Astrocyte (in vitro differentiated cells and primary cell): ENCODE results near the gene UBXN4. TPM values are rescaled to one million over a fixed set of nuclear protein-coding genes. Genes with fewer than 3 reads are reported as not detected.

Source experiments
- DNase-seq: peaks from one replicate; pipeline ENCODE4 v3.0.0-alpha.2; 2010; ENCODE audit warnings: low read depth
- FAIRE-seq: peaks from 2 replicates; lab custom pipeline; 2011; peaks lifted over from hg19 to GRCh38; lab: Jason Lieb, UNC
- H2AFZ ChIP-seq: 2 replicates; pipeline ENCODE4 v1.6.0; 2012; ENCODE audit warnings: low read depth, low read length, inconsistent platforms
- H3K27ac ChIP-seq: 2 replicates; pipeline ENCODE4 v1.5.1; 2011; ENCODE audit warnings: low read depth, low read length, inconsistent platforms
- H3K27me3 ChIP-seq: 2 replicates; pipeline ENCODE4 v1.6.0; 2011; ENCODE audit warnings: low read length, inconsistent platforms; ENCODE audit not compliant: insufficient read depth
- H3K36me3 ChIP-seq: 2 replicates; pipeline ENCODE4 v1.5.1; 2011; ENCODE audit warnings: low read length, inconsistent platforms; ENCODE audit not compliant: insufficient read depth
- H3K4me1 ChIP-seq: 2 replicates; pipeline ENCODE4 v1.5.1; 2011; ENCODE audit warnings: low read length, inconsistent platforms; ENCODE audit not compliant: insufficient read depth
- H3K4me2 ChIP-seq: 2 replicates; pipeline ENCODE4 v1.6.0; 2012; ENCODE audit warnings: low read length, inconsistent platforms
- H3K4me3 ChIP-seq: 2 replicates; pipeline ENCODE4 v1.5.1; 2011; ENCODE audit warnings: low read depth, mild to moderate bottlenecking, low read length, inconsistent platforms; ENCODE audit not compliant: insufficient read depth
- H3K79me2 ChIP-seq: 2 replicates; pipeline ENCODE4 v1.6.0; 2012; ENCODE audit warnings: mild to moderate bottlenecking, low read length, inconsistent platforms; ENCODE audit not compliant: insufficient read depth
- H3K9ac ChIP-seq: 2 replicates; pipeline ENCODE4 v1.6.0; 2012; ENCODE audit warnings: mild to moderate bottlenecking, low read length, inconsistent platforms
- H3K9me3 ChIP-seq: 2 replicates; pipeline ENCODE4 v1.5.1; 2012; ENCODE audit warnings: low read depth, mild to moderate bottlenecking, low read length, inconsistent platforms; ENCODE audit not compliant: insufficient read depth
- H4K20me1 ChIP-seq: 2 replicates; pipeline ENCODE4 v1.6.0; 2012; ENCODE audit warnings: low read length, inconsistent platforms; ENCODE audit not compliant: insufficient read depth
- H3K27ac Mint-ChIP-seq: one replicate; pipeline ENCODE4 v1.8.0; 2021; ENCODE audit warnings: mild to moderate bottlenecking, mixed read lengths; ENCODE audit not compliant: unreplicated experiment
- H3K27me3 Mint-ChIP-seq: one replicate; pipeline ENCODE4 v1.8.0; 2021; ENCODE audit warnings: low read depth, mixed read lengths; ENCODE audit not compliant: unreplicated experiment
- H3K36me3 Mint-ChIP-seq: one replicate; pipeline ENCODE4 v1.8.0; 2021; ENCODE audit warnings: low read depth, mixed read lengths; ENCODE audit not compliant: unreplicated experiment
- H3K4me1 Mint-ChIP-seq: one replicate; pipeline ENCODE4 v1.8.0; 2021; ENCODE audit warnings: low read depth, mixed read lengths; ENCODE audit not compliant: unreplicated experiment
- H3K4me3 Mint-ChIP-seq: one replicate; pipeline ENCODE4 v1.8.0; 2021; ENCODE audit warnings: mild to moderate bottlenecking, moderate library complexity, mixed read lengths; ENCODE audit not compliant: unreplicated experiment
- H3K9me3 Mint-ChIP-seq: one replicate; pipeline ENCODE4 v1.8.0; 2021; ENCODE audit warnings: mild to moderate bottlenecking, mixed read lengths; ENCODE audit not compliant: unreplicated experiment
- EZH2 ChIP-seq: IDR thresholded peaks from 2 replicates; pipeline ENCODE4 v1.6.1; 2012; ENCODE audit warnings: mild to moderate bottlenecking, low read length, inconsistent platforms; ENCODE audit not compliant: insufficient read depth
- total RNA-seq: library from RNA; stranded (reverse); gene quantifications from 2 replicates; pipeline ENCODE4 v1.2.1, GENCODE V29; 2021
- TF ChIP-seq, protein P1 (sequence below): IDR thresholded peaks from 2 replicates; pipeline ENCODE4 v1.5.1; 2011; ENCODE audit warnings: low read depth, mild to moderate bottlenecking, inconsistent platforms, low read length, moderate library complexity; ENCODE audit not compliant: insufficient read depth

UBXN4 gene
- total RNA-seq, 1 donor from 2014 or later = 79.4 TPM

DNA sequence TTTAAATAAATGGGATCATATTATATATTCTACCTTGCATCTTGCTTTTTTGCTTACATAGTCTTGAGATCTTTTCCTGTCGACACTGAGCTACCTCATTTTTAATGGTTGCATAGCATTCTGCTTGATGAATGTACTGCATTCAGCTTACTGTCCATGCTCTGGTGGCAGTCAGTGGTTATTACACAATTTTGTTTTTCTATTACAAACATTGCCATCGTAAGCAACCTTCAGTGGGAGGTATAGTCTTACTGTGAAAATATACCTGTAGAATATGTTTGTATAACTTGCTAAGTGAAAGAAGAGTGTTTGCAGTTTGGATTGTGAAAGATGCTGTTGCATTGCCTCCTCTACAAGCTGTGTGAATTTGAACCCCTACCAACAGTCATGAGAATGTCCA, 43.4 kb downstream of the UBXN4 start:
- no peaks in the 10 kb centered on the region for H3K9me3 Mint-ChIP-seq

DNA sequence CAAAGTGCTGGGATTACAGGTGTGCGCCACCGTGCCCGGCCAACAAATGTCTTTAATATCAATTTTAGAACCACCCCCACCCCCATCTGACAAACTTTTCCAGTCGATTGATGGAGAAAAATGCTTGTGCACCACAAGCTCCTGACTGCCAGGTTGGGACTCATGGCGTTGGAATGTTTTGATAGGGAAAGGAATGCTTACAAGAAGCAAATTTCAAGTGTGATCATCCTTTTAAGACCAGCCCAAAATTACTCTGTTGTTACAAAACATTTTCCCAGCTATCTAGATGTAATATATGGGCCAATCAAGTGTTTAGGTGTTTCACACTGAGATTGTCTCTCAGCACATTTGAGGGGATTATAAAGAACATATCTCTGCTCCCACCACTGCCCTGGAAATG, 45.2 kb downstream of the UBXN4 start:
- Histone ChIP-seq H3K4me1 (peaks cover 18% of the 10 kb centered on the region), H3K27ac (peak overlapping the region; percentile 76), H3K36me3 (peaks cover 36% of the 10 kb centered on the region), H4K20me1 (no peaks in the 10 kb centered on the region), H3K4me2 (peak overlapping the region; percentile 67), H3K27me3 (no peaks in the 10 kb centered on the region), H3K9me3 (no peaks in the 10 kb centered on the region), H2AFZ (no peak overlapping the region), H3K9ac (peak overlapping the region; percentile 60), H3K4me3 (peak overlapping the region; percentile 28), H3K79me2 (no peaks in the 10 kb centered on the region)
- no peaks in the 10 kb centered on the region for H3K9me3 Mint-ChIP-seq
- peaks cover 25% of the 10 kb centered on the region for H3K4me1 Mint-ChIP-seq
- DNase-seq (peak; percentile 97), FAIRE-seq (no peak)
- TF ChIP-seq EZH2 = no peak
- TF ChIP-seq, protein P1, sequence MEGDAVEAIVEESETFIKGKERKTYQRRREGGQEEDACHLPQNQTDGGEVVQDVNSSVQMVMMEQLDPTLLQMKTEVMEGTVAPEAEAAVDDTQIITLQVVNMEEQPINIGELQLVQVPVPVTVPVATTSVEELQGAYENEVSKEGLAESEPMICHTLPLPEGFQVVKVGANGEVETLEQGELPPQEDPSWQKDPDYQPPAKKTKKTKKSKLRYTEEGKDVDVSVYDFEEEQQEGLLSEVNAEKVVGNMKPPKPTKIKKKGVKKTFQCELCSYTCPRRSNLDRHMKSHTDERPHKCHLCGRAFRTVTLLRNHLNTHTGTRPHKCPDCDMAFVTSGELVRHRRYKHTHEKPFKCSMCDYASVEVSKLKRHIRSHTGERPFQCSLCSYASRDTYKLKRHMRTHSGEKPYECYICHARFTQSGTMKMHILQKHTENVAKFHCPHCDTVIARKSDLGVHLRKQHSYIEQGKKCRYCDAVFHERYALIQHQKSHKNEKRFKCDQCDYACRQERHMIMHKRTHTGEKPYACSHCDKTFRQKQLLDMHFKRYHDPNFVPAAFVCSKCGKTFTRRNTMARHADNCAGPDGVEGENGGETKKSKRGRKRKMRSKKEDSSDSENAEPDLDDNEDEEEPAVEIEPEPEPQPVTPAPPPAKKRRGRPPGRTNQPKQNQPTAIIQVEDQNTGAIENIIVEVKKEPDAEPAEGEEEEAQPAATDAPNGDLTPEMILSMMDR = no peak
- peak overlapping the region; percentile 36 for H3K4me3 Mint-ChIP-seq
- no peaks in the 10 kb centered on the region for H3K27me3 Mint-ChIP-seq
- peak overlapping the region; percentile 96 for H3K27ac Mint-ChIP-seq
- H3K36me3 Mint-ChIP-seq = peaks cover 35% of the 10 kb centered on the region

More for the DNA sequence above, 43.4 kb downstream of the UBXN4 start:
- H3K9me3 ChIP-seq = no peaks in the 10 kb centered on the region
- no peak overlapping the region for H3K4me3 Mint-ChIP-seq
- H3K4me3 ChIP-seq = no peak overlapping the region
- H3K27me3 ChIP-seq = no peaks in the 10 kb centered on the region
- H3K9ac ChIP-seq = no peak overlapping the region
- H3K4me2 ChIP-seq = no peak overlapping the region
- no peak overlapping the region for H3K27ac Mint-ChIP-seq
- DNase-seq (no peak), FAIRE-seq (no peak)
- no peak overlapping the region for H2AFZ ChIP-seq
- peaks cover 19% of the 10 kb centered on the region for H3K4me1 Mint-ChIP-seq
- peaks cover 54% of the 10 kb centered on the region for H3K36me3 ChIP-seq
- no peaks in the 10 kb centered on the region for H4K20me1 ChIP-seq
- H3K27me3 Mint-ChIP-seq = no peaks in the 10 kb centered on the region
- peaks cover 40% of the 10 kb centered on the region for H3K36me3 Mint-ChIP-seq
- TF ChIP-seq EZH2 = no peak
- TF ChIP-seq, protein P1 = peak; percentile 15
- H3K27ac ChIP-seq = no peak overlapping the region
- peaks cover 8% of the 10 kb centered on the region for H3K4me1 ChIP-seq
- no peaks in the 10 kb centered on the region for H3K79me2 ChIP-seq

DNA sequence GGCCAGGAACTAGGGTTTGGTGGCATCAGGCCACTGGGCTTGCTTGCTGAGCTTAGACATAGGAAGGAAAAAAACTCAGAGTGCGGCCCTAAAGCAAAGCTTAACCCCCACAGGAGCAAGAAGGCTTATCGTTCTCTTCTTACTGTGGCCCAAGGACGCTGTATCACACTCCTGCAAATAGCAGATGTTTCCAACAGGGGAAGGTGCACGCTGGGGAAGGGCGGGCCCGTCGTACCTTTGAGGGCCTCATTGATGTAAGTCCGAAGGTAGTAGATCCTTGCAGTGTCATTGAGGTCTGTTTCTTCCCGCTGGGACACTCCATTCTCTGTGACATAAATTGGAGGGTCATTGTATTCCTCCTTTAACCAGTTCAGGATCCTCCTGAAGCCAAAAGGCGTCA, 48.8 kb downstream of the UBXN4 start:
- no peaks in the 10 kb centered on the region for H3K79me2 ChIP-seq
- Mint-ChIP-seq H3K36me3 (peaks cover 28% of the 10 kb centered on the region), H3K27me3 (no peaks in the 10 kb centered on the region), H3K4me3 (no peak overlapping the region), H3K27ac (no peak overlapping the region), H3K9me3 (no peaks in the 10 kb centered on the region), H3K4me1 (peaks cover 26% of the 10 kb centered on the region)
- H2AFZ ChIP-seq = no peak overlapping the region
- H3K4me1 ChIP-seq = peaks cover 19% of the 10 kb centered on the region
- no peak for FAIRE-seq
- H3K27ac ChIP-seq = no peak overlapping the region
- H4K20me1 ChIP-seq = no peaks in the 10 kb centered on the region
- H3K36me3 ChIP-seq = peaks cover 4% of the 10 kb centered on the region
- no peaks in the 10 kb centered on the region for H3K9me3 ChIP-seq
- TF ChIP-seq, protein P1 = no peak
- no peak for TF ChIP-seq EZH2
- no peak overlapping the region for H3K9ac ChIP-seq
- no peaks in the 10 kb centered on the region for H3K27me3 ChIP-seq
- no peak for DNase-seq
- H3K4me3 ChIP-seq = no peak overlapping the region
- no peak overlapping the region for H3K4me2 ChIP-seq
